NT2/D1 (cell line): Measurements from ENCODE around the gene ZNF232.
"Not testable (repeated sequence)": the region's sequence is repeated elsewhere in the genome, so short reads cannot be mapped to it uniquely, and the experiment has no call there.

ENCODE experiments used
- SUZ12 ChIP-seq: IDR thresholded peaks from 2 replicates; pipeline ENCODE4 v1.6.1; 2011; ENCODE audit not compliant: insufficient read length, insufficient read depth; ENCODE audit errors: extremely low read depth
- YY1 ChIP-seq: IDR thresholded peaks from 2 replicates; pipeline ENCODE4 v1.6.1; 2011; ENCODE audit not compliant: insufficient read length, insufficient read depth
- ZNF274 ChIP-seq: IDR thresholded peaks from 2 replicates; pipeline ENCODE4 v1.6.1; 2011; ENCODE audit warnings: mild to moderate bottlenecking, low read depth, low read length

DNA sequence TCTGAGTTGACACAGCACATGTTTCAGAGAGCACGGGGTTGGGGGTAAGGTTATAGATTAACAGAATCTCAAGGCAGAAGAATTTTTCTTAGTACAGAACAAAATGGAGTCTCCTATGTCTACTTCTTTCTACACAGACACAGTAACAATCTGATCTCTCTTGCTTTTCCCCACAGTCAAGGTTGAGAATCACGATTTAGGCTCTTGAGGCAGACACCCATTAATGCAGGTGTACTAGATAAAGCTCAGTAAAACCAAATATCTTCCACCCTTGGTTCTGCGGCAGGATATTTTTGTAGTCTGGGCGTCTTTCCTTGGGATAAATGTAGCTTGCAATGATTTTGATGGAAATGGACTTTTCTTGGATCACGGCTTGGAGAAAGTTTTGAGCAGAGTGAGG is 36.2 kb downstream of the ZNF232 start:
- not testable (repeated sequence) for TF ChIP-seq ZNF274, YY1, SUZ12
